GM19438 (cell line): ENCODE results near the gene ARGLU1.

ENCODE experiments used
- ATAC-seq: cut with Tn5 transposase; IDR thresholded peaks from one replicate; pipeline ENCODE4 v1.9.1; 2021; ENCODE audit warnings: low read depth; ENCODE audit not compliant: unreplicated experiment

Gene ARGLU1

DNA sequence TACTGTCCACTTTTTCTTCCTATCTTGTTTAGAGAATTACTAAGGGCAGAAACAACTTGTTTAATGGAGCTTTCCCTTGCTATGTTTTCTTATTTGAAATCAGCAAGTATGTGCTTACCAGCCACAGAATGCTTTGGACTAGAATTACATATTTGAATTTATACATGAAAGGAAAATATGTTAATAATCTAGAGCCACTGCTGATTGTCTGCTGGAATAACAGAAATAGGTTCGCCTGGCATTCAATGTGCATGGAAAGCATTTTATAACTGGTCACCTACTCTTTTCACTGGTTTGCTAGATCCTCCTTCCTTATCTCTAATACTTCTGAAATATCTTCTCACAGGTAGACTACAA lies 40.5 kb downstream of the ARGLU1 start:
- ATAC-seq = no peak

DNA sequence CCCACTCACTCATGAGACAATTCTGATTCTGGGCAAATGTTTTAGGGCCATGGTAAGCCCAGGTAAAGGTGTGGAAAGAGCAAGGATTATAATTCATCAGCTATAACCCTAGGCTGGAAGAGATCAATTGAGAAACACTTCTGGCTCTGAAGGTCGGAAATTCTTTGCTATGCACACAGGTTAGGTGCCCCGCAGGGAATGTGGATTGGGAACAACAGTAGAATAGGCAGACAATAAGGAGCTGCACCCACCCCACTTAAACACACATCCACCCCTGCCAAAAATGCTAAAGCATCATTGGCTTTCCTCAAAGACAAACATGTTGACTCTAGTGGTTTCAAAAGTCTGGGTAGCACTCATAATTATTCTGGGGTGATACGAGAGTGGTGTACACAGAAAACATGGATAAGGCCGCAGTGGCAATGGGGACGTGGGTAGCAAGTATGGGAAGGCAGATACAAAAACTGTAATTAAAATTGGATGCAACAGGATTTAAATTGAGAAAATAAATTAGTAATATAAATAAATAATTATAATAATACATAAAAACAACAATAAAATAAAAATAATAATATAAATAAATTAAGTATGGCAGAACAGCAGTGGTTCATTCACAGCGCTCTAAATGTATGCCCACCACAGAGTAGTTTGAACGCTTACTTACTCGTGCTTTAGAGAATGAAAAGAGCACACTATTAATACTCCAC lies 41.0 kb downstream of the ARGLU1 start:
- ATAC-seq = no peak

DNA sequence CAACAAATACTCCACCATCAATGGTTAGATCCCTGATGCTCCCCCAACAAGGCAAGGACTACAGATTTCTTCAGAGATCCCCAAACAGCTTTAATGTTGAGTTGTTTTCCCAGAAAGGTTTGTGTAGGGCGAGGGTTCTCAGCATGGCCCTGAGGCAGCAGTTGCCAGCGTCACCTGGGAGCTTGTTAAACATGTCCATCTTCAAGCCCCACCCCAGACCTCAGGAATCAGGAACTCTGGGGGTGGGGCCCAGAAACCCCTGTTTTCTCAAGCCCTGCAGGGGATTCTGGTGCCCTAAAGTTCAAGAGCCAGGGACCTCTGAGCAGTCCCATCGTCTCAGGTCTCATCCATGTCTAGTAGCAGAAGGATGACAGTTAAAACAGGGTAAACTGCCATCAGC lies 42.1 kb downstream of the ARGLU1 start:
- ATAC-seq = no peak

DNA sequence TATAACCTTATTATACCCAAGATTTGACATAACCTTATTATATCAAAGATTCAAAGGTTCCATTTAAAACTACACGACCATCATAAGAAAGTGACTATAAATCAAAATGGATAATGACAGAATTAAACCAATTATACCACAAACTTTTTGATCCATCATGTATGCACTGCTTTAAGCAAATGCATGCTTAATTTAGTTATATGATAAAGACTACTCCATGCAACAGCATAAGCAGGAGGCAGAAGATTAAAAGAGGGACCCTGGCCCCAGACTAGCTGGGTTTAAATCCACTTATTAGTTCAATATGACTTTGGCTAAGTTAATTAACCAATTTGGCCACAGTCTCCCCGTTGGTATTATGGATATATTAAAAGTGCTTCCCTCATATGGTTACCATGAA lies 43.8 kb downstream of the ARGLU1 start:
- ATAC-seq = no peak

DNA sequence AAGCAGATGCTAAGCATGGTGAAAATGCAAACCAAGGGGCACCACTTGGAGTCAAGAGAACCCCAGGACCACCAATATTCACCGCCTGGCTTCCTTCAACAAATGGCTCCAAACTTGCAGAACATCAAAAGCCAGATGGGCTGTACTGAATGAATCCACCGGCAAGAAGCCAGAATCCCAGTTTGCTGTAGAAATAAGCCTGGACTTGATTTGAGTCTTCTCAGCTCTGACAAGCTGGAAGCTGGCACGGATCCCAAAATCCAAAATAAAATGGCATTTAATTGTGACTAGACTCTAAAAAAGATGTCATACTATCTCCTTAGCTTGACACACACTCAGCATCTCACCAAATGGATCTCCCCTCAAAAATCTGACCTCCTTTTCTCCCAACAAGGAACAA lies 44.4 kb downstream of the ARGLU1 start:
- ATAC-seq = no peak

DNA sequence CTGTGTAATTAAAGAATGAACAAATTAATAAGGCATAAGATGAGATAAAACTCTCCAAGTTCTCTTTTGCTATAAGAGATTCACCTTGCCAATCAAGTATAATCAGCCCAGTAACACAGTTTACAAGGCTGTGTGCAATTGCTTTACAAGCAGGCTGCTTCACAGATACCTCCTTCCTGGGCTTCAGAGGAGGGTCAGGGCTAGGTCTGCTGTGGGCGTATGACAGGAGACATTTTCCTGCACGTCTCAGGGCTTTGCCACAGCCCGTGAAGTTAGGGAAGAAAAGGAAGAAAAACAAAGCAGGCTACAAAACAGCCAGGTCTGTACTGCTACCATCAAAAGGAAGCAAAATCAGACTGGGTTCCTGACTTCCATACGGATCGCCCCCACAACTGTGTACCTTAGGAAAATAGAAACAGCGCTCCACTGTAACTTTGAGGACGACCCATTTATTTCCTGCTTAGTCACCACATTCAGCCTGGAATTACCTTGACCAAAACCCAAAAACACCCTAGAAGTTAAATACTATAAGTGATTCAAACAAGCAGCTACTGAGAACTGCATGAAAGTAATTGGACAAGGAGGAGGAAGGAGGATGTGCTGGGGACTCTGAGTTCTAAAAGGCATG lies 44.9 kb downstream of the ARGLU1 start:
- no peak for ATAC-seq

DNA sequence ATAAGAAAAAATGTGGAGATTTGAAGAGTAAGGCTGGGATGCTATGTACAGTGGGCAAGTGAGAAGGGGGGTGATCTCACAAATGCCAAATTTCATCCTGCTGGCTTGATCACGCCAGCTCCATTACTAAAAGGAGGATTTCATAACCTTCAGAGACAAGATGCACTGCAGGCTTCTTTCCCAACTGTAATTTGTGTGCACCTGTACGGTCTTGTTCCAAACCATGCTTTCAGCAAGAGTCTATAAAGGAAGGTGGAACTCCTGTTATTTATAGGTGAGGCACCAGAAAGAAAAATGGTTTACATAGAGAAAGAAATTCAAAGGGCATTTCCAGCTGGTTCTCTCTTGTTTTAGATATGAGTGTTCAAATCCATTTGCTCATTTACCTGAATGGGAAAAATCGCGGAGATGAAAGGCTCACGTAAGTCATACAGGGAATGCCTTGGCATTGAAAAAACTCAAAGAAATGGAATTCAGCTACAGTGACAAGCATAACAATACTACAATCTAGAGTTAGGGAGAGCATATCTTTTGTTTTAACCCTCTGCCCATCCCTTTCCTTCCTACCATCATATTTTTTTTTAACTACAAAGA lies 45.7 kb downstream of the ARGLU1 start:
- no peak for ATAC-seq

DNA sequence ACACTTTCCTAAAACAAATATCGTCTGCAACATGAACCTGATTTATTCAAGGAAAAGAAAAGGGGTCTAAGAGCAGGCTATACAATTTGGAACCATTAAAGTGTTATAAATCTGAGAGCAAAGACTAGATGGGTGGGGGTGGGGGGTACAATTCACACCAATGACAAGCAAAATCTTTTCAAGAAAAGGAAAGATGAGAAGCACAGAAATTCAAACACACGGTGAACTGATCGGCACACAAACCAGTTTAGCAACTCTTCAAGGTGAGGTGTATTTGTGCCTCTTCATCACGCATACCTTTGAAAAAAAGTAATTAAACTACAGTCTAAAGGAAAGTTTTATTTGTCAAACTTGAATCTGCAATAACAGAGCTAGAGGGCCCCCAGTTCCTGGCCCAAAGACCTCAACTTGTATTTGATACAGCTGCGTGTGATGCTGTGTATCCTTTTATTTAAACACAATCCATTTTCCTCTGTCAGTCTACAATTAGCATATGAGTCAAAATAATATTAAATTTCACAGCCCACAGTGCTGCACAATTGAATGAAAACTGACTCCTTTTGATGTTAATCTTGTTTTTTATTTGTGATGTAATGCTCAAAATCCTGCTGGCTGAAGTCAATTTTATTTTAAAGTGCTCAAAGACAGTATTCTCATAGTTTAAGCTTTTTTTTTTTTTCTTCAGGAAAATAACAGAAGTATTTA lies 46.7 kb downstream of the ARGLU1 start:
- ATAC-seq = no peak

DNA sequence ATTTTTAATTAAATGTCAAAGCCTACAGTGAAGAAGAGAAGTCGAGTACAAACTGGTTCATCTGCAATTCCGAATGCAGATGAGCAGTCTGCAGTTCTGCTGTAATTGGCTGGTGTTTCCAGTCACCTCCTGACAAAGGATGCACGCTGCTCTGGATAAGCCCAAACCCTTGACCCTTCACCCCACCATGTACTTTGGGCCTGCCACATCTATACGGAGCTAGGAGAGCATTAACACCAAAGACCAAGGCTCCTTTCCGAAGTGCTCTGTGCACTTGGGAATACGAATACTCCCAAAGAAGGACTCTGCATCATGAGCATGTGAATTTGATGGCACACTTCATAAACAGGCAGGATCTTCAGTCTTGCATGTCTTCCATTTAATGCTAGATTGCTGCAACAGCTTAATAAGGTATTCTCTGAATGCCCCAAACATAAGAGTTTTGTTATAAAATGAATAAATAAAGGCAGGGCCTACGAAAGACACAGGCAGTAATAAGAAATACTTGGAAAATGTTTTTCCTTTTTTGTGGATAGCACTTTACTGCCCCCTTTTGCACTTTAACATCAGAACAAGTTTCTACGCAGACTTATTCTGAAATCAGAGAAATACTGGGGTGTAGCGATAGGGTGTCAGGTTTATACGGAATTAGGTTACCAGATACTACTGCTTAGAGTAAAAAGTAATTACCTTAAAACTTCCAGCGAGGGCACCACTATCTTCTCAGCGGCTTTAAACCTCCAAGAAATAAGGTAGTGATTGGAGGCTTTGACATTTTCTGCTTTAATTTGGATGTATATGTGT lies 47.5 kb downstream of the ARGLU1 start:
- no peak for ATAC-seq

DNA sequence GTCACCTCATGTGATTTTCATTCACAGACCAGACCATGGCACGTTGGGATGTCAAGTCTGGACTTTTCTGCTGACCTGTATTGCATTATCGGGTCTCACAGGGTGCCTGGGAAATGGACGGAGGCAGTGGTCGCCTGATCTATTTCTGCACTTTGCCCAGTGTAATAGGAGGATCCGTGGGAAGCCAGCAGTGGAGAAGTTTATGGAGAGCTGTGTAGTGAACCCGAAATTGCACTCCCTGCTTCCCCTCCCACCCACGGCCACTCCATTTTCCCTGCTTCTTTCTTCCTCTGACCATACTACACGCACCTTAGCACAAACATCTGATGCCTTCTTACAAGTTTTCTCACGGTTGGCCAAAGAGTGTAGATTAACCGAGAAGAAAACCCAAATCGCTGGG lies 49.4 kb downstream of the ARGLU1 start:
- ATAC-seq = no peak

DNA sequence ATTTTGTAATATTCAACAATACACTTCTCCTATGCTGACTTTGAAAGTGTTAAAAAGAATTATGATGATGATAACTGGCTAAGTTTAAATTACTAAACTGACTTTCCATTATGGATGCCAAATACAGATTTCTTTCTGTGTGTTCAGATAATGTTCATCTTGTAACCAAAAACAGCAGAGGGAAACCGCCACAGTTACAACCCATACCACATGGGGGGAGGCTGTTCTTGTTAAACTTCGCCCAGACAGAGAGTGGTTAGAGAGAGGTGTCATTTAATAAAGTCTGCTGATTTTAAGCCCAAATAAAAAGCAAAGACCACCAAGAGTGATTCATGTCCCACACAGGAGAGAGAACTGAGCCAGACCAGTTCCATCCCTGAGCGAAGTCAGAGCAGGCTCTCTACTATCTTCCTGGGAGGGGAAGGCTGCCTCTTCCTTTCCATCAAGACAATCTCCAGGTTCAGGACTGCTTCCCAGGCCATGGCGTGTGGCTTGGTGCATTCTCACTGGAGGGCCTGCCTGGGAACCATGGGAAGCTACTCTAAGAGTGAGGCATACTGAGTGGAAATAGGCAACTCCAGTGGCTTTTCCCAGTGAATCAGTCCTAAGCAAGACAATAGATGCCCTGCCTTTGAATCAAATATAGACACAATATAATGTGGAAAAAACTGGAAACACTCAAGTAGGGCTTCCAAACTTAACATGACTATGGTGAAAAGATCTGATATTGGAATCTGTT lies 50.7 kb downstream of the ARGLU1 start:
- ATAC-seq = no peak

DNA sequence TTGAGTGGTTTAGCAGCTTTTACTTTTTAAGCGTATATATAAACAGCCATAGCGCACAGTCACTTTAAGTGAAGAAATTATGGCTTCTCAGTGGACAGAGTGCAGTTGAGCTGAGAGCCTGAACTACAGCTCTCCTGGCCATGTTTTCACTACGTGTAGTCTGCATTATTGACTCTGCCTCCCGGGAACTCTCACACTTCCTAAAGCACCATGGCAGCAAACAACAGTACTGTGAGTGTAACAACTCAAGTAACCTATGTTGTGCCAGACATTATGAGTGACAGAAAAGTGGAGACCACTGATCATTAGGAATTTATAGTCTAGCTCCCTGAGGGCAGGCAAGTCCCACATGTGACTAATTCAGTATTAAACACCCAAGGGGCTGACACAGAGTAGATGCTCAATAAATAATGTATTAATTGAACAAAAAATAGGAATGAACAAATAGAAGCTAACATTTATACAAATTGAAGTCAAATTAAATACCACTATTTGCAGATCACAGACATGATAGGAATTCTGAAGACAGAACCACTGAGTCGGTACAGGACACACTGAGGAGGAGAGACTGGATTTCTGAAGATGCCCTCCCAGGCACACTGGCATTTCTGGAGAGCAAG lies 52.2 kb downstream of the ARGLU1 start:
- no peak for ATAC-seq

DNA sequence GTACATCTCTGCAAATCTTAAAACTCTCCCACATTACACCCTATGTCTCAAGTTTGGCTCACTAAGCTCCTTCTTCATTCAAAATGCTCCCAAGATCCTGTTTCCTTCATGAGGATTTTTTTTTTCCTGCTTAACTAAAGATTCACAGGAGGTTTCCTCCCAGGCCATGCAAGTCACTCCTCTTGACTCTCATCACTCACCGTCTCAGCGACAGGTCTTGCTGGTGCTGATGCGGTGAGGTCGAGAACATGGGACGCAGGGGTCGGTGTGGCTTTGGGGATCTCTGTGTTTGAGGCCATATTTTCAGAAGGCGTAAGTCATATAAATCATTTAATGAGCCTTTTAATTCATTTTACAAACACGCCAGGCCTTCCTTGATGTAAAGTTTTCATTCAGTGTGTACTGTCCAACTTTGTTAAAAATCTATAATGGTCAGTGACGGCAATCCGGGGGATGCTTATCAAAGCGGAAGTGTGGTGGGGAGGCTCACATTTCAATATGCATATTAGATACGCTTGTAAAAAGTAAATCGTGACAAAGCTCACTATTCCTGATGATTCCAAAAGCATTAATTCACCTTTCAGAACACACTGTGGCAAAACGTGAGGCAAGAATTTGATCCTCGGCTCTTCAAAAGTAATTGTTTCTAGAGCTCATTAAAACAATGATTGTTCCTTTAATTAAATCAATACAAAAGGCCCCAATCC lies 52.9 kb downstream of the ARGLU1 start:
- ATAC-seq = no peak

DNA sequence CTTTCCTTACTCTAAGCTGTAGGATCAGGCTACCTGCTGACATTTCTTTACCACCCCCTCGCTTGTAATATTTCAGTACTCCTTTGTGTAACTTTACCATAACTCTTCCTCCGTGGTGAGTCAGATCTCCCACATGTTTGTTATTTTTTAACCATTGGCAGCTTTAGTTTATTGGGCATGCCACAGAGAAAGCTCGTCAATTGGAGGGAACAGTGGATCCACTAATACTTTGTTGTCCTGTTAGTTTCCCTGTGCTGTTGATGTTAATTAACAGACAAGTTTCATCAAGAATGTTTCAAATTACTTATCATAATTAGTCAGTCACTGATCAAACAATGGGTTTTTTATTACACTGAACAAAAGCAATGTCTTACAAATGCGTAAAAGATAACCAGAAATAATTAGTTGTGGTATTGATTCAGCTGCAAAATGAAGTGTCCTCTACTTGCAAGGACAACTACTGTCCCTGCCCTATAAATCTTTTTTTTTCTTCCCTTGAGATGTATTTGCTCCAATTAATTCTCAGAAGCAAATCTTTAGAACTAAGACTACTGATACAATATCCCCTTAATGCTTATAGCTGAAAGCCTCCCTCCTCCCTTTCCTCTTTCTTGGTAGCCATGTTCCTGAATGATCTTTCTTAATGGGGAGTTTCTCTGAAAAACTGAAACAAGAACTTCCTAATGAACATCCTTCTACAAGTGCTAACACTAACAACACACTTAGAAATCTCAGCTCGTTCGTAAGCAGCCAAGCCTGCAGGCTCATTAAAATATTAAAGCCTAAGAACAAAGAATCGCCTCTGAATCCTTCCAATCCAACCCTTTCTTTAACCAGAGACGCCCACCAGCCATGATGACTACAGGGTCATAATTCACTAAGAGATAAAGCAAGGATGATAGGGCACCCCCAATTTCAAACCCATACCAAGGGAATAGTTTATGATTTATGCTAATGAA lies 54.6 kb downstream of the ARGLU1 start:
- ATAC-seq = no peak

DNA sequence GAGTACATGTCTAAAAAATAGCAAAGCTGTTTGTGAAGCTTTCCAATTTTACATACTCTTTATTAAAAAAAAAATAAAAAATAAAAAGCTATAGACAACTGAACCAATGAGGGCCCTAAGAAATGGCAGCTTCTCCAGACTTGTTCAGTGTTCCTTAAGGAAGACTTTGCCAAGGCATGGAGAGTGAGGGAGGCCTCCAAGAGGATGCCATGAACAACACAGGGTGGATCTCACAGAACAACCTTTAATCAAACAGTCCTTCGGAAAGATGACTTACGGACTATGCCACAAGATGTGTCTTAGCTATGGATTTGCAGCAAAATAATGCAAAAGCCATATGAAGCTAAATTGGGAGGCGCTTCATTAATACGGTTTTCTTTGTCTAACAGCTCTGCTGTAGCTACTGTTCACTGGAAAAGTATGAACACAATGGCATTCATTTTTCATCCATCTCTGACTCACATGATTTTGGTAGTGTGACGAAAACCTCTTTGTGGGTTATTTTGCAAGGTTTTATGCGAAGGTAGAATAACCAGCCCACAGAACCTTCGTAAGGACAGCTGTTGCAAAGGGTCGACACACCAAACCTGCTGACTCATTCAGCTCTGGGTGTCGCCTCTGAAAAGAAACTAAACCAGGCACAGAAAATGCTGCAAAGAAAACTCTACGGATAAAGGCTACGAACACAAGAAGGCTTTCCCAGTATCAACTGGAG lies 60.2 kb downstream of the ARGLU1 start:
- ATAC-seq = no peak

DNA sequence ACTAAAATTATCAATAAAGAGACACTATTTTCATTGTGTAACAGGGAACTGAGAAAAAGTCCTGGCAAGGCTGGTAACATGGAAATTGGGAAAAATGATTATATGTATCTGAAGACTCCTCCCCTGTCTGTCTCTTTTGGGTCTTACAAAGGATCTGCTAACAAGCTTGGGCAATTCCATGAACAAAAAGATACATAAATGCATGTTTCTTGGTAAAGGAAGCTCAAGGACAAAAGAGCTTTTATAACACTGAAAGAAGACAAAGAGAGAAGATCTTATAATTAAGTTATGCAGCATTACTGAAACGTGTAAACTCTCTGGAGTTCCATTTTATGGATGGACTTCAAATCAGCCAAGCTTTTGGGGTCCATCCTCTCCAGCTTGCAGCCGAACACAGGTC lies 61.7 kb downstream of the ARGLU1 start:
- ATAC-seq = no peak

DNA sequence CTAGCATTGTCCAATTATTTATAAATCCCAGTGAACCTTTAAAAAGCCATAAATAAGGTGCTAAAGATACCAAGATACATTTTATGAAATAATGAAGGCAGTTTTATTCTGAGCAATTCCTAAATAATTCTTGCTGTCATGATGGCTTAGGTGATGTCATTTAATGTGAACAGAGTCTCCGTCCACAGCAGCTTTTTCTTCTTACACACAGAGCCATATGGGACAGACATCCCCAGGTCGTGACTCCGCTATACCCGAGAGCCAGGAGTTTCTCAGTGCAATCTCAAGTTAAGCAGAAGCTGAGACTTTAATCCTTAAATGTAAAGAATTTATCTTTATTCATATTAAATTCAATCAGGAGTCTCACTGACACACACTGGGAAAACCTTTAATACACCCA lies 62.2 kb downstream of the ARGLU1 start:
- no peak for ATAC-seq
